ENCODE measurements around the gene MCUR1.
"Not testable (repeated sequence)": the region's sequence is repeated elsewhere in the genome, so short reads cannot be mapped to it uniquely, and the experiment has no call there.

MCUR1 gene

GRCh38 chr6:13775466-13775865 lies 38.9 kb downstream of the MCUR1 start:
- DNase-seq = not testable (repeated sequence)

GRCh38 chr6:13772358-13773030 lies 41.9 kb downstream of the MCUR1 start:
- not testable (repeated sequence) for DNase-seq

GRCh38 chr6:13769655-13770053 lies 44.7 kb downstream of the MCUR1 start:
- DNase-seq = no peak

GRCh38 chr6:13769034-13769654 lies 45.2 kb downstream of the MCUR1 start:
- DNase-seq = no peak

- DNase-seq = peak; percentile 18
Measured at GRCh38 chr6:13767121-13767808, 47.1 kb downstream of the MCUR1 start.

GRCh38 chr6:13766201-13766634 lies 48.1 kb downstream of the MCUR1 start:
- DNase-seq = no peak

GRCh38 chr6:13765570-13765969 lies 48.8 kb downstream of the MCUR1 start:
- no peak for DNase-seq

GRCh38 chr6:13764996-13765395 lies 49.4 kb downstream of the MCUR1 start:
- no peak for DNase-seq

- peak; percentile 65 for DNase-seq
Measured at GRCh38 chr6:13763740-13764381, 50.5 kb downstream of the MCUR1 start.

GRCh38 chr6:13762611-13763441 lies 51.5 kb downstream of the MCUR1 start:
- peak; percentile 53 for DNase-seq

- no peak for DNase-seq
Measured at GRCh38 chr6:13761361-13762036, 52.9 kb downstream of the MCUR1 start.

- DNase-seq = peak; percentile 51
Measured at GRCh38 chr6:13760307-13761304, 53.8 kb downstream of the MCUR1 start.

- no peak for DNase-seq
Measured at GRCh38 chr6:13759025-13759424, 55.3 kb downstream of the MCUR1 start.

GRCh38 chr6:13754644-13755043 lies 59.7 kb downstream of the MCUR1 start:
- no peak for DNase-seq

GRCh38 chr6:13743736-13744127 lies 70.6 kb downstream of the MCUR1 start:
- DNase-seq = no peak

GRCh38 chr6:13742961-13743735 lies 71.2 kb downstream of the MCUR1 start:
- DNase-seq = no peak

GRCh38 chr6:13741365-13741764 lies 73.0 kb downstream of the MCUR1 start:
- no peak for DNase-seq

All from inflammatory macrophage treated with lipopolysaccharide for 4 hours (primary cell).